GM12878 (cell line): ENCODE measurements around the gene KCNC2. TPM values are rescaled to one million over a fixed set of nuclear protein-coding genes. Genes with fewer than 3 reads are reported as not detected.

Experiments used
- ATAC-seq: fragments of 200-7000 bp; cut with Tn5 transposase; 3 replicates; pipeline ENCODE4 v1.9.1; 2020; ENCODE audit warnings: mild to moderate bottlenecking, moderate library complexity
- BruUV-seq: library from RNA; stranded (reverse); fragments of 400-500 nt; replicated peaks from 2 replicates; lab custom pipeline; 2021; lab: Mats Ljungman, UMichigan
- CTCF ChIA-PET: fragments of 300-600 bp; sonication (Branson Sonifier 250); formaldehyde crosslinking; extraction: SDS; loops from one replicate; lab custom pipeline; 2021; ENCODE audit warnings: inconsistent platforms; lab: Yijun Ruan, JAX
- POLR2A ChIA-PET: fragments of 350-600 bp; formaldehyde crosslinking; extraction: SDS; loops from one replicate; lab custom pipeline; 2021; ENCODE audit warnings: inconsistent platforms; lab: Charles Lee
- RAD21 ChIA-PET: fragments of 300-600 bp; sonication (Branson Sonifier 250); formaldehyde crosslinking; loops from one replicate; lab custom pipeline; 2023; ENCODE audit warnings: antibody characterized with exemption; ENCODE audit not compliant: unreplicated experiment; lab: Charles Lee
- SMC1A ChIA-PET: fragments of 300-600 bp; sonication (Branson Sonifier 250); formaldehyde crosslinking; loops from one replicate; lab custom pipeline; 2023; ENCODE audit not compliant: unreplicated experiment, uncharacterized antibody; lab: Charles Lee
- DNase-seq: peaks from one replicate; pipeline ENCODE4 v3.0.0-alpha.2; 2011; ENCODE audit warnings: low read depth, low spot score
- FAIRE-seq: peaks from 3 replicates; lab custom pipeline; 2011; peaks lifted over from hg19 to GRCh38; lab: Jason Lieb, UNC
- H2AFZ ChIP-seq: 2 replicates; pipeline ENCODE4 v1.6.0; 2011; ENCODE audit warnings: low read depth, low read length, control low read depth; ENCODE audit not compliant: control insufficient read depth
- H3K27ac ChIP-seq: 2 replicates; pipeline ENCODE4 v1.5.1; 2011; ENCODE audit warnings: control low read depth; ENCODE audit not compliant: control insufficient read depth, insufficient read depth
- H3K27me3 ChIP-seq, 2 experiments: replicated peaks in 1 of 2; 2 replicates each; pipeline versions ENCODE4 v1.6.0 to v1.6.1; 2011; ENCODE audit warnings: low read length in 1 of 2; ENCODE audit not compliant: control insufficient read depth in 2 of 2, insufficient read depth in 2 of 2
- H3K36me3 ChIP-seq, 2 experiments: 2 replicates each; pipeline ENCODE4 v1.5.1; 2011; ENCODE audit warnings: low read length in 1 of 2; ENCODE audit not compliant: control insufficient read depth in 2 of 2, insufficient read depth in 2 of 2
- H3K4me1 ChIP-seq: 2 replicates; pipeline ENCODE4 v1.6.1; 2011; ENCODE audit warnings: mild to moderate bottlenecking, low read length, moderate library complexity, mixed read lengths; ENCODE audit not compliant: control insufficient read depth, insufficient read depth
- H3K4me2 ChIP-seq: 2 replicates; pipeline ENCODE4 v1.6.0; 2011; ENCODE audit warnings: control low read depth; ENCODE audit not compliant: control insufficient read depth, insufficient read depth
- H3K4me3 ChIP-seq: fragments of 200-600 bp; sonication (generic); 2 replicates; pipeline ENCODE4 v1.5.1; 2016
- H3K79me2 ChIP-seq: 2 replicates; pipeline ENCODE4 v1.6.0; 2011; ENCODE audit warnings: low read length; ENCODE audit not compliant: control insufficient read depth, insufficient read depth
- H3K9ac ChIP-seq: 2 replicates; pipeline ENCODE4 v1.8.0; 2011; ENCODE audit warnings: low read length, control low read depth, mixed read lengths; ENCODE audit not compliant: control insufficient read depth, insufficient read depth
- H3K9me3 ChIP-seq: replicated peaks from 3 replicates; pipeline ENCODE4 v1.5.1; 2011; ENCODE audit warnings: mild to moderate bottlenecking, low read length; ENCODE audit not compliant: control insufficient read depth, insufficient read depth
- H4K20me1 ChIP-seq: 2 replicates; pipeline ENCODE4 v1.6.0; 2011; ENCODE audit not compliant: control insufficient read depth, insufficient read depth
- CHD4 ChIP-seq: fragments of 200-600 bp; sonication (generic); IDR thresholded peaks from 2 replicates; pipeline ENCODE4 v1.6.1; 2016; ENCODE audit warnings: mild to moderate bottlenecking
- CTCF ChIP-seq, 3 experiments: IDR thresholded peaks in 2 of 3; conservative IDR thresholded peaks in 1 of 3; 2 replicates each; pipeline ENCODE4 v1.5.1; 2011; ENCODE audit warnings: low read depth in 3 of 3, low read length in 3 of 3, mild to moderate bottlenecking in 3 of 3, control low read depth in 2 of 3, moderate library complexity in 2 of 3, inconsistent platforms in 1 of 3, mixed read lengths in 1 of 3; ENCODE audit not compliant: control insufficient read depth in 2 of 3, insufficient read depth in 1 of 3; ENCODE audit errors: extremely low read depth in 1 of 3
- EGR1 ChIP-seq, 2 experiments: IDR thresholded peaks; 1 replicate in 1 of 2; 2 replicates in 1 of 2; pipeline ENCODE4 v1.6.1; 2011 to 2012; ENCODE audit warnings: low read depth in 2 of 2, low read length in 2 of 2, borderline replicate concordance in 1 of 2, mild to moderate bottlenecking in 1 of 2, moderate library complexity in 1 of 2
- ESRRA ChIP-seq: IDR thresholded peaks from 2 replicates; pipeline ENCODE4 v1.6.1; 2012; ENCODE audit warnings: mild to moderate bottlenecking, low read length, improper control_type of control experiment
- JUND ChIP-seq: IDR thresholded peaks from 2 replicates; pipeline ENCODE4 v1.6.1; 2012; ENCODE audit warnings: low read depth, mild to moderate bottlenecking, low read length, improper control_type of control experiment, moderate library complexity
- MYC ChIP-seq: IDR thresholded peaks from 2 replicates; pipeline ENCODE4 v1.6.1; 2011; ENCODE audit warnings: mild to moderate bottlenecking, low read length, moderate library complexity, inconsistent platforms; ENCODE audit not compliant: insufficient read depth, insufficient replicate concordance, insufficient read length, severe bottlenecking
- NFXL1 ChIP-seq: fragments of 450-650 bp; IDR thresholded peaks from 2 replicates; pipeline ENCODE4 v1.6.1; 2017; ENCODE audit warnings: antibody characterized with exemption, mild to moderate bottlenecking, borderline replicate concordance
- TCF7 ChIP-seq: IDR thresholded peaks from 2 replicates; pipeline ENCODE4 v1.6.1; 2014; ENCODE audit warnings: antibody characterized with exemption, borderline replicate concordance
- YBX1 ChIP-seq: fragments of 450-650 bp; IDR thresholded peaks from 2 replicates; pipeline ENCODE4 v1.6.1; 2016; ENCODE audit warnings: antibody characterized with exemption
- ZNF24 ChIP-seq: fragments of 450-650 bp; IDR thresholded peaks from 2 replicates; pipeline ENCODE4 v1.6.1; 2017; ENCODE audit warnings: antibody characterized with exemption, mild to moderate bottlenecking
- WGBS: methylation state at CpG from one replicate; pipeline ENCODE4 v1.1.6; 2016; ENCODE audit warnings: low lambda C conversion rate; ENCODE audit not compliant: insufficient replicate concordance, insufficient coverage; ENCODE audit errors: missing lambda C conversion rate; 5-methylcytosine and 5-hydroxymethylcytosine counted together
- in situ Hi-C: fragments of 300-500 bp; cut with MboI; formaldehyde crosslinking; loops from 9 replicates; pipeline ENCODE4 v1.14.3; 2018; ENCODE audit warnings: mixed read lengths
- intact Hi-C: fragments of 100-400 bp; cut with micrococcal nuclease; formaldehyde crosslinking; loops from one replicate; pipeline ENCODE4 v1.14.2; 2022; ENCODE audit not compliant: unreplicated experiment
- polyA plus RNA-seq, 11 experiments: library from polyadenylated mRNA; depleted of rRNA in 4 of 11; unstranded in 6 of 11; stranded (reverse) in 5 of 11; fragments of >200 nt; fragmentation: Nextera tagmentation in 4 of 11; fragmentation: Illumina TruSeq in 1 of 11; extraction: Ambion mirVana in 4 of 11; extraction: Trizol in 1 of 11; gene quantifications; 1 replicate in 1 of 11; 2 replicates in 10 of 11; pipeline versions ENCODE4 v1.2.1 to v1.2.3, GENCODE V29; 2011 to 2016; ENCODE audit warnings: inconsistent platforms in 2 of 11, missing spikeins in 2 of 11, low read depth in 1 of 11
- total RNA-seq, 4 experiments: library from RNA; depleted of rRNA in 3 of 4; stranded (reverse); fragments of >200 nt in 3 of 4; fragmentation: Illumina TruSeq in 1 of 4; extraction: Trizol in 1 of 4; gene quantifications; 2 replicates each; pipeline versions ENCODE4 v1.2.1 to v1.2.3, GENCODE V29; 2013 to 2021

KCNC2 gene
- total and polyA plus RNA-seq, 10 of the 15 experiments (the other 5 are each of a cell fraction or from before 2014, with no cell fraction given), result 0.03 to 2.3 (median 0.08) TPM; not detected in 7

GRCh38 chr12:75194250-75194649, 15.4 kb downstream of the KCNC2 start:
- ATAC-seq (no peak), DNase-seq (no peak), FAIRE-seq (no peak)
- Histone ChIP-seq H3K4me1 (no peaks in the 10 kb centered on the region), H3K4me2 (no peak overlapping the region), H3K9ac (no peak overlapping the region), H3K27ac (no peak overlapping the region), H3K79me2 (no peaks in the 10 kb centered on the region), H3K36me3 (no peaks in the 10 kb centered on the region), H3K27me3 (no peaks in the 10 kb centered on the region), H4K20me1 (no peaks in the 10 kb centered on the region), H3K4me3 (no peak overlapping the region), H2AFZ (no peak overlapping the region), H3K9me3 (no peaks in the 10 kb centered on the region)
- TF ChIP-seq EGR1 (IDR thresholded peaks at IDR 0.05; ENCODE audit: borderline replicate concordance in 1 of 2, low read depth in 2 of 2, low read length in 2 of 2) (no peak), CTCF (IDR thresholded peaks at IDR 0.05 in 2 of 3, conservative IDR thresholded peaks at IDR 0.05 in 1 of 3; ENCODE audit: control insufficient read depth in 2 of 3, extremely low read depth in 1 of 3, insufficient read depth in 1 of 3, low read depth in 3 of 3, low read length in 3 of 3) (no peak), TCF7 (no peak), ZNF24 (no peak), CHD4 (no peak), ESRRA (no peak), JUND (no peak), NFXL1 (no peak), YBX1 (no peak), MYC (no peak)
- ChIA-PET POLR2A (no interaction called here), SMC1A (no interaction called here), RAD21 (no interaction called here), CTCF (no interaction called here)
- in situ Hi-C loops (no loop called here), intact Hi-C loops (no loop called here)
- no TSS peak for BruUV-seq
- 12% methylated on average over 3 of the region's 3 CpGs for WGBS
